K562 (cell line): ENCODE measurements around the gene DCAF5. TPM values are rescaled to one million over a fixed set of nuclear protein-coding genes. Genes with fewer than 3 reads are reported as not detected.

Experiments used
- ATAC-seq: fragments of 200-7000 bp; cut with Tn5 transposase; 3 replicates; pipeline ENCODE4 v1.9.1; 2020; ENCODE audit warnings: moderate library complexity
- BruUV-seq: library from RNA; stranded (reverse); fragments of 400-500 nt; replicated peaks from 2 replicates; lab custom pipeline; 2021; lab: Mats Ljungman, UMichigan
- CTCF ChIA-PET: fragments of 300-600 bp; formaldehyde crosslinking; extraction: SDS; loops from one replicate; lab custom pipeline; 2021; ENCODE audit warnings: low intra/inter-chr PET ratio; lab: Yijun Ruan, JAX
- POLR2A ChIA-PET: fragments of 300-600, 350-650 bp; sonication (Branson Sonifier 250); formaldehyde crosslinking; extraction: SDS; loops from one replicate; lab custom pipeline; 2021; ENCODE audit warnings: antibody characterized with exemption, inconsistent platforms; lab: Yijun Ruan, JAX
- DNase-seq, 4 experiments: peaks; one replicate each; pipeline versions ENCODE4 v3.0.0 to v3.0.0-alpha.2; 2011 to 2018; ENCODE audit warnings: low spot score in 3 of 4, mixed read lengths in 3 of 4; ENCODE audit errors: extremely low read depth in 1 of 4
- FAIRE-seq: peaks from 2 replicates; lab custom pipeline; 2011; peaks lifted over from hg19 to GRCh38; lab: Jason Lieb, UNC
- H2AFZ ChIP-seq: 2 replicates; pipeline ENCODE4 v1.6.0; 2011; ENCODE audit warnings: low read depth, low read length, control low read depth, inconsistent platforms
- H3K27ac ChIP-seq: fragments of 200-600 bp; 3 replicates; pipeline ENCODE4 v1.8.0; 2011; ENCODE audit warnings: low read depth, mild to moderate bottlenecking, control low read depth, inconsistent platforms, low read length, moderate library complexity, mixed read lengths; ENCODE audit errors: extremely low read depth
- H3K27me3 ChIP-seq, 2 experiments: fragments of 300-600 bp in 1 of 2; 2 replicates in 1 of 2; 3 replicates in 1 of 2; pipeline versions ENCODE4 v1.6.0 to v1.8.0; 2011; ENCODE audit warnings: inconsistent platforms in 2 of 2, low read length in 2 of 2, mild to moderate bottlenecking in 1 of 2, mixed read lengths in 1 of 2, moderate library complexity in 1 of 2; ENCODE audit not compliant: control insufficient read depth in 2 of 2, insufficient read depth in 2 of 2
- H3K36me3 ChIP-seq: fragments of 300-600 bp; 3 replicates; pipeline ENCODE4 v1.8.0; 2011; ENCODE audit warnings: mild to moderate bottlenecking, low read length, inconsistent platforms; ENCODE audit not compliant: control insufficient read depth, insufficient read depth
- H3K4me1 ChIP-seq, 2 experiments: fragments of 200-600 bp in 1 of 2; replicated peaks in 1 of 2; 2 replicates in 1 of 2; 3 replicates in 1 of 2; pipeline versions ENCODE4 v1.5.1 to v1.8.0; 2011; ENCODE audit warnings: inconsistent platforms in 2 of 2, low read length in 2 of 2, mild to moderate bottlenecking in 1 of 2, mixed read lengths in 1 of 2, moderate library complexity in 1 of 2; ENCODE audit not compliant: control insufficient read depth in 2 of 2, insufficient read depth in 2 of 2
- H3K4me2 ChIP-seq: 2 replicates; pipeline ENCODE4 v1.6.1; 2011; ENCODE audit warnings: low read length, control low read depth, inconsistent platforms, mixed read lengths; ENCODE audit not compliant: insufficient read depth
- H3K4me3 ChIP-seq: fragments of 200-600 bp; sonication (generic), shearing (Covaris generic); 2 replicates; pipeline ENCODE4 v1.5.1; 2016; ENCODE audit warnings: control low read depth, inconsistent platforms
- H3K79me2 ChIP-seq: fragments of 200-600 bp; 3 replicates; pipeline ENCODE4 v1.8.0; 2011; ENCODE audit warnings: low read length, inconsistent platforms; ENCODE audit not compliant: control insufficient read depth, insufficient read depth
- H3K9ac ChIP-seq, 2 experiments: 2 replicates each; pipeline versions ENCODE4 v1.6.0 to v1.6.1; 2011; ENCODE audit warnings: low read depth in 2 of 2, low read length in 2 of 2, control low read depth in 1 of 2, inconsistent platforms in 1 of 2, mild to moderate bottlenecking in 1 of 2, mixed read lengths in 1 of 2; ENCODE audit not compliant: insufficient read depth in 1 of 2
- H3K9me1 ChIP-seq: one replicate; pipeline ENCODE4 v1.6.0; 2011; ENCODE audit warnings: inconsistent platforms, mild to moderate bottlenecking, low read length, moderate library complexity; ENCODE audit not compliant: control insufficient read depth, insufficient read depth
- H3K9me3 ChIP-seq: replicated peaks from 2 replicates; pipeline ENCODE4 v1.5.1; 2011; ENCODE audit warnings: low read depth, low read length, inconsistent platforms; ENCODE audit not compliant: control insufficient read depth, insufficient read depth
- H4K20me1 ChIP-seq: replicated peaks from 2 replicates; pipeline ENCODE4 v1.6.1; 2011; ENCODE audit warnings: low read length, inconsistent platforms, mixed read lengths; ENCODE audit not compliant: control insufficient read depth, insufficient read depth
- FOXM1 ChIP-seq, 2 experiments: fragments of 450-650 bp in 1 of 2; sonication (generic) in 1 of 2; formaldehyde crosslinking in 1 of 2; IDR thresholded peaks; 2 replicates each; pipeline versions ENCODE4 v1.6.1 to v1.9.0; 2017 to 2022; ENCODE audit warnings: low read depth in 2 of 2, mild to moderate bottlenecking in 2 of 2, missing genetic modification reagents in 1 of 2, moderate library complexity in 1 of 2
- MAFG ChIP-seq: fragments of 450-650 bp; conservative IDR thresholded peaks from 2 replicates; pipeline ENCODE4 v1.6.1; 2016; ENCODE audit warnings: missing genetic modification characterization, missing compliant biosample characterization
- MAFK ChIP-seq: IDR thresholded peaks from 2 replicates; pipeline ENCODE4 v1.6.1; 2011; ENCODE audit warnings: low read length, improper control_type of control experiment
- MTA3 ChIP-seq: fragments of 450-650 bp; formaldehyde crosslinking; IDR thresholded peaks from 2 replicates; pipeline ENCODE4 v1.6.1; 2017; ENCODE audit warnings: mild to moderate bottlenecking, borderline replicate concordance
- ZFX ChIP-seq: sonication (generic); formaldehyde crosslinking; IDR thresholded peaks from 2 replicates; pipeline ENCODE4 v1.8.0; 2022; ENCODE audit warnings: mild to moderate bottlenecking, missing genetic modification reagents, moderate library complexity
- WGBS: fragments of 100-300 bp; shearing (Covaris generic); methylation state at CpG from one replicate; pipeline ENCODE4 v1.1.6; 2016; ENCODE audit warnings: low coverage, mixed read lengths; ENCODE audit not compliant: insufficient coverage; ENCODE audit errors: missing lambda C conversion rate; 5-methylcytosine and 5-hydroxymethylcytosine counted together
- in situ Hi-C: fragments of 300-500 bp; cut with MboI; formaldehyde crosslinking; loops from 4 replicates; pipeline ENCODE4 v1.15.0; 2018; ENCODE audit warnings: inconsistent platforms, mixed read lengths
- intact Hi-C: fragments of 100-400 bp; cut with micrococcal nuclease; formaldehyde crosslinking; loops from 2 replicates; pipeline ENCODE4 v1.14.2; 2022
- polyA plus RNA-seq, 8 experiments: library from polyadenylated mRNA; depleted of rRNA in 4 of 8; stranded (reverse) in 5 of 8; unstranded in 3 of 8; fragments of >200 nt; fragmentation: Nextera tagmentation in 2 of 8; fragmentation: Illumina TruSeq in 1 of 8; extraction: Ambion mirVana in 2 of 8; extraction: Trizol in 1 of 8; gene quantifications; 2 replicates each; pipeline versions ENCODE4 v1.2.1 to v1.2.3, GENCODE V29; 2011 to 2014; ENCODE audit warnings: inconsistent platforms in 1 of 8, missing spikeins in 1 of 8
- total RNA-seq, 7 experiments: library from RNA; depleted of rRNA in 6 of 7; stranded (reverse); fragments of >200 nt in 6 of 7; fragmentation: Illumina TruSeq in 2 of 7; extraction: Trizol in 2 of 7; gene quantifications; 2 replicates each; pipeline versions ENCODE4 v1.2.1 to v1.2.3, GENCODE V29; 2011 to 2021; ENCODE audit warnings: low replicate concordance in 1 of 7
- TF ChIP-seq, protein P1 (sequence below): fragments of 250-450 bp; sonication (Bioruptor Pico); IDR thresholded peaks from 2 replicates; pipeline ENCODE4 v1.8.0; 2022; ENCODE audit warnings: moderate library complexity, mild to moderate bottlenecking, inconsistent platforms
- TF ChIP-seq, protein P2 (sequence below): fragments of 250-450 bp; sonication (Bioruptor Pico); IDR thresholded peaks from 2 replicates; pipeline ENCODE4 v1.8.0; 2022; ENCODE audit warnings: inconsistent platforms, mild to moderate bottlenecking, moderate library complexity, borderline replicate concordance
- TF ChIP-seq, protein P3 (sequence below): fragments of 250-450 bp; sonication (Bioruptor Pico); IDR thresholded peaks from 2 replicates; pipeline ENCODE4 v1.5.0; 2021
- TF ChIP-seq, protein P4 (sequence below): sonication (generic); formaldehyde crosslinking; IDR thresholded peaks from 2 replicates; pipeline ENCODE4 v1.8.0; 2022; ENCODE audit warnings: mild to moderate bottlenecking, low read depth, missing genetic modification reagents

Gene DCAF5
- total and polyA plus RNA-seq, 9 of the 15 experiments (the other 6 are each of a cell fraction or from before 2014, with no cell fraction given), result 5.6 to 24.1 (median 12.7) TPM

DNA sequence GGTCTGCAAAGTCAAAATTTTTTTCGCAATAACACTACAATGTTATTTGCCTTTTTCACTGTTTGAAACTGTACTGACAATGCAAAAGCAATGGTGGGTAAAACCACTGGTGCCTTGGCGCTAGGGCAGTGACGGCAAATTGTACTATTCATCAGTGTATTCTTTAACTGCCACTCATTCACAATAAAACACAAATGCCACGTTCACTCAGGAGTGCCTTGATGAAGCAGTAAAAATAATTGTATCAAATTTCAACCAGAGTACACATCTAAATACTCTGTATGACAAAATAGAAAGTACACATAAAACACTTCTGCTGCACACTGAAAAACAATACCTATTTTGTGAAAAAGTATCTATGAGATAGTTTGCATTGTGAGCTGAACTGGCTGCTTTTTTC, 17.8 kb downstream of the DCAF5 start:
- H3K4me2 ChIP-seq, result no peak overlapping the region
- no peak overlapping the region for H3K4me3 ChIP-seq
- peaks cover 0 to 17% of the 10 kb centered on the region in 2 experiments; a peak in 2 of 5 replicates for H3K4me1 ChIP-seq
- peaks cover 57% of the 10 kb centered on the region; the same call in 2 of the 3 replicates for H3K79me2 ChIP-seq
- BruUV-seq, result no TSS peak
- no peaks in the 10 kb centered on the region for H3K36me3 ChIP-seq
- intact Hi-C loops, result no loop called here
- H4K20me1 ChIP-seq, result no peaks in the 10 kb centered on the region
- ATAC-seq, result no peak
- no peak overlapping the region for H3K27ac ChIP-seq
- FAIRE-seq, result no peak
- TF ChIP-seq ZFX (CRISPR knock-in tag) (no peak), MAFG (no peak), MAFK (no peak), MTA3 (no peak), FOXM1 (IDR thresholded peaks at IDR 0.05; ENCODE audit: low read depth) (no peak), FOXM1 (CRISPR knock-in tag; IDR thresholded peaks at IDR 0.05; ENCODE audit: low read depth) (no peak)
- TF ChIP-seq, protein P1, sequence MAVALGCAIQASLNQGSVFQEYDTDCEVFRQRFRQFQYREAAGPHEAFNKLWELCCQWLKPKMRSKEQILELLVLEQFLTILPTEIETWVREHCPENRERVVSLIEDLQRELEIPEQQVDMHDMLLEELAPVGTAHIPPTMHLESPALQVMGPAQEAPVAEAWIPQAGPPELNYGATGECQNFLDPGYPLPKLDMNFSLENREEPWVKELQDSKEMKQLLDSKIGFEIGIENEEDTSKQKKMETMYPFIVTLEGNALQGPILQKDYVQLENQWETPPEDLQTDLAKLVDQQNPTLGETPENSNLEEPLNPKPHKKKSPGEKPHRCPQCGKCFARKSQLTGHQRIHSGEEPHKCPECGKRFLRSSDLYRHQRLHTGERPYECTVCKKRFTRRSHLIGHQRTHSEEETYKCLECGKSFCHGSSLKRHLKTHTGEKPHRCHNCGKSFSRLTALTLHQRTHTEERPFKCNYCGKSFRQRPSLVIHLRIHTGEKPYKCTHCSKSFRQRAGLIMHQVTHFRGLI, result no peak
- TF ChIP-seq, protein P2, sequence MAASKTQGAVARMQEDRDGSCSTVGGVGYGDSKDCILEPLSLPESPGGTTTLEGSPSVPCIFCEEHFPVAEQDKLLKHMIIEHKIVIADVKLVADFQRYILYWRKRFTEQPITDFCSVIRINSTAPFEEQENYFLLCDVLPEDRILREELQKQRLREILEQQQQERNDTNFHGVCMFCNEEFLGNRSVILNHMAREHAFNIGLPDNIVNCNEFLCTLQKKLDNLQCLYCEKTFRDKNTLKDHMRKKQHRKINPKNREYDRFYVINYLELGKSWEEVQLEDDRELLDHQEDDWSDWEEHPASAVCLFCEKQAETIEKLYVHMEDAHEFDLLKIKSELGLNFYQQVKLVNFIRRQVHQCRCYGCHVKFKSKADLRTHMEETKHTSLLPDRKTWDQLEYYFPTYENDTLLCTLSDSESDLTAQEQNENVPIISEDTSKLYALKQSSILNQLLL (CRISPR knock-in tag), result no peak
- TF ChIP-seq, protein P3, sequence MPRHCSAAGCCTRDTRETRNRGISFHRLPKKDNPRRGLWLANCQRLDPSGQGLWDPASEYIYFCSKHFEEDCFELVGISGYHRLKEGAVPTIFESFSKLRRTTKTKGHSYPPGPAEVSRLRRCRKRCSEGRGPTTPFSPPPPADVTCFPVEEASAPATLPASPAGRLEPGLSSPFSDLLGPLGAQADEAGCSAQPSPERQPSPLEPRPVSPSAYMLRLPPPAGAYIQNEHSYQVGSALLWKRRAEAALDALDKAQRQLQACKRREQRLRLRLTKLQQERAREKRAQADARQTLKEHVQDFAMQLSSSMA (CRISPR knock-in tag), result no peak
- TF ChIP-seq, protein P4, sequence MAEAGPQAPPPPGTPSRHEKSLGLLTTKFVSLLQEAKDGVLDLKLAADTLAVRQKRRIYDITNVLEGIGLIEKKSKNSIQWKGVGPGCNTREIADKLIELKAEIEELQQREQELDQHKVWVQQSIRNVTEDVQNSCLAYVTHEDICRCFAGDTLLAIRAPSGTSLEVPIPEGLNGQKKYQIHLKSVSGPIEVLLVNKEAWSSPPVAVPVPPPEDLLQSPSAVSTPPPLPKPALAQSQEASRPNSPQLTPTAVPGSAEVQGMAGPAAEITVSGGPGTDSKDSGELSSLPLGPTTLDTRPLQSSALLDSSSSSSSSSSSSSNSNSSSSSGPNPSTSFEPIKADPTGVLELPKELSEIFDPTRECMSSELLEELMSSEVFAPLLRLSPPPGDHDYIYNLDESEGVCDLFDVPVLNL (CRISPR knock-in tag), result no peak
- no peak for DNase-seq
- CTCF ChIA-PET, result no interaction called here
- no peaks in the 10 kb centered on the region for H3K9me3 ChIP-seq
- no peaks in the 10 kb centered on the region for H3K9me1 ChIP-seq
- H2AFZ ChIP-seq, result no peak overlapping the region
- no peaks in the 10 kb centered on the region for H3K27me3 ChIP-seq
- POLR2A ChIA-PET, result no interaction called here
- 67% methylated on average over 3 of the region's 4 CpGs for WGBS
- in situ Hi-C loops, result no loop called here
- no peak overlapping the region for H3K9ac ChIP-seq
